ENCODE results near the gene FTH1.

GRCh38 chr11:61954851-61955421, 12.5 kb downstream of the FTH1 start:
- TF ChIP-seq YY1 (IDR thresholded peaks at IDR 0.05; ENCODE audit: low read depth), result no peak
- TF ChIP-seq, protein P1, sequence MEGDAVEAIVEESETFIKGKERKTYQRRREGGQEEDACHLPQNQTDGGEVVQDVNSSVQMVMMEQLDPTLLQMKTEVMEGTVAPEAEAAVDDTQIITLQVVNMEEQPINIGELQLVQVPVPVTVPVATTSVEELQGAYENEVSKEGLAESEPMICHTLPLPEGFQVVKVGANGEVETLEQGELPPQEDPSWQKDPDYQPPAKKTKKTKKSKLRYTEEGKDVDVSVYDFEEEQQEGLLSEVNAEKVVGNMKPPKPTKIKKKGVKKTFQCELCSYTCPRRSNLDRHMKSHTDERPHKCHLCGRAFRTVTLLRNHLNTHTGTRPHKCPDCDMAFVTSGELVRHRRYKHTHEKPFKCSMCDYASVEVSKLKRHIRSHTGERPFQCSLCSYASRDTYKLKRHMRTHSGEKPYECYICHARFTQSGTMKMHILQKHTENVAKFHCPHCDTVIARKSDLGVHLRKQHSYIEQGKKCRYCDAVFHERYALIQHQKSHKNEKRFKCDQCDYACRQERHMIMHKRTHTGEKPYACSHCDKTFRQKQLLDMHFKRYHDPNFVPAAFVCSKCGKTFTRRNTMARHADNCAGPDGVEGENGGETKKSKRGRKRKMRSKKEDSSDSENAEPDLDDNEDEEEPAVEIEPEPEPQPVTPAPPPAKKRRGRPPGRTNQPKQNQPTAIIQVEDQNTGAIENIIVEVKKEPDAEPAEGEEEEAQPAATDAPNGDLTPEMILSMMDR (IDR thresholded peaks at IDR 0.05), result no peak
